Measurements from ENCODE around the gene MCHR1. TPM values are rescaled to one million over a fixed set of nuclear protein-coding genes. Genes with fewer than 3 reads are reported as not detected.
"Not testable (repeated sequence)": the region's sequence is repeated elsewhere in the genome, so short reads cannot be mapped to it uniquely, and the experiment has no call there.

The MCHR1 gene
- total RNA-seq, 1 donor from 2014 or later: 0.19 TPM

GRCh38 chr22:40671369-40671768 lies 7.9 kb upstream of the MCHR1 start:
- Mint-ChIP-seq H3K27me3 (no peaks in the 10 kb centered on the region), H3K9me3 (ENCODE audit: low read depth) (peaks cover 4% of the 10 kb centered on the region), H3K4me1 (ENCODE audit: low read depth) (peaks cover 2% of the 10 kb centered on the region), H3K27ac (no peak overlapping the region), H3K4me3 (ENCODE audit: low read depth) (no peak overlapping the region), H3K36me3 (ENCODE audit: insufficient read depth) (no peaks in the 10 kb centered on the region)
- no peak for DNase-seq (ENCODE audit: low spot score, unreplicated experiment)
- TF ChIP-seq, protein P1, sequence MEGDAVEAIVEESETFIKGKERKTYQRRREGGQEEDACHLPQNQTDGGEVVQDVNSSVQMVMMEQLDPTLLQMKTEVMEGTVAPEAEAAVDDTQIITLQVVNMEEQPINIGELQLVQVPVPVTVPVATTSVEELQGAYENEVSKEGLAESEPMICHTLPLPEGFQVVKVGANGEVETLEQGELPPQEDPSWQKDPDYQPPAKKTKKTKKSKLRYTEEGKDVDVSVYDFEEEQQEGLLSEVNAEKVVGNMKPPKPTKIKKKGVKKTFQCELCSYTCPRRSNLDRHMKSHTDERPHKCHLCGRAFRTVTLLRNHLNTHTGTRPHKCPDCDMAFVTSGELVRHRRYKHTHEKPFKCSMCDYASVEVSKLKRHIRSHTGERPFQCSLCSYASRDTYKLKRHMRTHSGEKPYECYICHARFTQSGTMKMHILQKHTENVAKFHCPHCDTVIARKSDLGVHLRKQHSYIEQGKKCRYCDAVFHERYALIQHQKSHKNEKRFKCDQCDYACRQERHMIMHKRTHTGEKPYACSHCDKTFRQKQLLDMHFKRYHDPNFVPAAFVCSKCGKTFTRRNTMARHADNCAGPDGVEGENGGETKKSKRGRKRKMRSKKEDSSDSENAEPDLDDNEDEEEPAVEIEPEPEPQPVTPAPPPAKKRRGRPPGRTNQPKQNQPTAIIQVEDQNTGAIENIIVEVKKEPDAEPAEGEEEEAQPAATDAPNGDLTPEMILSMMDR (IDR thresholded peaks at IDR 0.05; ENCODE audit: unreplicated experiment): no peak

GRCh38 chr22:40671796-40672360 lies 7.4 kb upstream of the MCHR1 start:
- Mint-ChIP-seq H3K4me3 (ENCODE audit: low read depth) (no peak overlapping the region), H3K36me3 (ENCODE audit: insufficient read depth) (no peaks in the 10 kb centered on the region), H3K27me3 (no peaks in the 10 kb centered on the region), H3K4me1 (ENCODE audit: low read depth) (peaks cover 2% of the 10 kb centered on the region), H3K9me3 (ENCODE audit: low read depth) (peaks cover 4% of the 10 kb centered on the region), H3K27ac (no peak overlapping the region)
- TF ChIP-seq, protein P1 (IDR thresholded peaks at IDR 0.05; ENCODE audit: unreplicated experiment): no peak
- no peak for DNase-seq (ENCODE audit: low spot score, unreplicated experiment)

DNA sequence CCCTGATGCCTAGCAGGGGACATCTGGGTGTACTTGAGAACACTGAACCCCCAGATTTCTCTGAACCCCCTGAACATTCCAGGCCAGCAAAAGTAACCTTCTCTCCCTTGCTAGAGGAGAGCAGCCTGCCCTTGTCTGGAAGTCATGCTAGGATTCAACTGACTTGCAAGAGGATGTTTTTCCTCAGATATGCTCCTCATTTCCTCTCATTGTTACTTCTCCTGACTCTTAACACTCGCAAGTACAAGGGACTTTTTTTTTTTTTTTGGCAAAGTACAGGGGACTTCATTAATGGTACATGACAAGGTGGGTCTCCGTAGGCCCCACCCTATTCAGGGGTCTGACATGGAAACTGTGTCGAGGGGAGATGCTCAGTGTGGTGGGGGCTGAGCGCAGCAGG lies 6.3 kb upstream of the MCHR1 start:
- Mint-ChIP-seq H3K27me3 (no peaks in the 10 kb centered on the region), H3K4me3 (ENCODE audit: low read depth) (no peak overlapping the region), H3K36me3 (ENCODE audit: insufficient read depth) (no peaks in the 10 kb centered on the region), H3K27ac (no peak overlapping the region), H3K9me3 (ENCODE audit: low read depth) (peaks cover 4% of the 10 kb centered on the region), H3K4me1 (ENCODE audit: low read depth) (no peaks in the 10 kb centered on the region)
- TF ChIP-seq, protein P1 (IDR thresholded peaks at IDR 0.05; ENCODE audit: unreplicated experiment): no peak
- no peak for DNase-seq (ENCODE audit: low spot score, unreplicated experiment)

DNA sequence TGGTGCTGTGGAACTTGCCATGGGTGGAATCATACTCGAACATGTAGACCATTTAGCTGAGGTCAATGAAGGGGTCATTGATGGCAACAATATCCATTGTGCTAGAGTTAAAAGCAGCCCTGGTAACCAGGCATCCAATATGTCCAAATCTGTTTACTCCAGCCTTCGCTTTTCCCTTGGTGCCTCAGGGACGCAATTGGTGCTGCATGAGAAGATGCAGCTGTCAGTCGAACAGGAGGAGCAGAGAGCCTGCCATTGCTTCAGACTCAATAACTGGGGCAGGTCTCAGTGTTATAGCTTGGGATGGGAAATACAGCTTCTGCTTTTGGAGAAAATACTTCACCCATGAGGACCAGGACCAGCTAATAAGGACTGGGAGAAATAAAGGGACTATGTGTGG lies 5.0 kb upstream of the MCHR1 start:
- Mint-ChIP-seq H3K9me3 (ENCODE audit: low read depth) (no peaks in the 10 kb centered on the region), H3K4me3 (ENCODE audit: low read depth) (no peak overlapping the region), H3K27me3 (peaks cover 8% of the 10 kb centered on the region), H3K36me3 (ENCODE audit: insufficient read depth) (no peaks in the 10 kb centered on the region), H3K27ac (no peak overlapping the region), H3K4me1 (ENCODE audit: low read depth) (peaks cover 3% of the 10 kb centered on the region)
- DNase-seq (ENCODE audit: low spot score, unreplicated experiment): no peak
- TF ChIP-seq, protein P1 (IDR thresholded peaks at IDR 0.05; ENCODE audit: unreplicated experiment): no peak

DNA sequence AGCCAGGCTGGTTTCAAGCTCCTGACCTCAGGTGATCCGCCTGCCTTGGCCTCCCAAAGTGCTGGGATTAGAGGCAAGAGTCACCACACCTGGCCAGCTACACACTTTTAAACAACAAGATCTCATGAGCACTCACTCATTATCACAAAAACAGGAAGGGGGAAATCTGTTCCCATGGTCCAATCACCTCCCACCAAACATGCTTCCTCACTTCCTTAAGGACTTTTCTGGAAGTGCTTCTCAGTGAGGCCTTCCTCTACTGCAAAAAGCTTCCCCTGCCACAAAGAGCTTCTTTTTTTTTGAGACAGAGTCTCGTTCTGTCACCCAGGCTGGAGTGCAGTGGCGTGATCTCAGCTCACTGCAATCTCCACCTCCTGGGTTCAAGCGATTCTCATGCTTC lies 3.1 kb upstream of the MCHR1 start:
- peaks cover 27% of the 10 kb centered on the region for H3K27me3 Mint-ChIP-seq
- H3K9me3 Mint-ChIP-seq (ENCODE audit: low read depth); H3K4me1 Mint-ChIP-seq (ENCODE audit: low read depth); DNase-seq (ENCODE audit: low spot score, unreplicated experiment); H3K36me3 Mint-ChIP-seq (ENCODE audit: insufficient read depth); H3K4me3 Mint-ChIP-seq (ENCODE audit: low read depth); H3K27ac Mint-ChIP-seq: not testable (repeated sequence)

DNA sequence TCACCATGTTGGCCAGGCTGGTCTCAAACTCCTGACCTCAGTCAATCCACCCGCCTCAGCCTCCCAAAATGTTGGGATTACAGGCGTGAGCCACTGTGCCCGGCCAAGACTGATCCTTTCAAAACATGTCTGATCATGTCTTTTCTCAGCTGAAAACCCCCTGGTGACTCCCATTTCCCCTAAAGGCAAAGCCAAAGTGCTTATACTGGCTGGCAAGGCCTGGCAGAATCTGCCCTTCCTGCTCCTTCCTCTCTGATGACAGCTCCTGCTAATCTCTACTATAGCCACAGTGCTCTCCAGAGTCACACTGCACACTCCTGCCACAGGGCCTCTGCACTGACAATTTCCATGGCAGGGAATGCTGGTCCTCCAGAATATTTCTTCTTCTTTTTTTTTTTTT lies 2.6 kb upstream of the MCHR1 start:
- TF ChIP-seq, protein P1 (IDR thresholded peaks at IDR 0.05; ENCODE audit: unreplicated experiment): no peak
- no peak overlapping the region for H3K4me3 Mint-ChIP-seq (ENCODE audit: low read depth)

More for the DNA sequence above, 2.6 kb upstream of the MCHR1 start:
- Mint-ChIP-seq H3K36me3 (ENCODE audit: insufficient read depth) (no peaks in the 10 kb centered on the region), H3K4me1 (ENCODE audit: low read depth) (peaks cover 7% of the 10 kb centered on the region), H3K9me3 (ENCODE audit: low read depth) (no peaks in the 10 kb centered on the region), H3K27me3 (peaks cover 32% of the 10 kb centered on the region), H3K27ac (no peak overlapping the region)
- no peak for DNase-seq (ENCODE audit: low spot score, unreplicated experiment)

Data from progenitor cell of endocrine pancreas (in vitro differentiated cells).